Keratinocyte (primary cell): ENCODE data around the gene CNTNAP2.

Experiments
- CTCF ChIP-seq, 3 experiments: IDR thresholded peaks in 1 of 3; conservative IDR thresholded peaks in 1 of 3; optimal IDR thresholded peaks in 1 of 3; 2 replicates in 2 of 3; 3 replicates in 1 of 3; pipeline versions ENCODE3 to v1.5.1; 2011; ENCODE audit warnings: low read length in 3 of 3, mild to moderate bottlenecking in 3 of 3, moderate library complexity in 2 of 3, control low read depth in 1 of 3, inconsistent platforms in 1 of 3; ENCODE audit not compliant: insufficient read depth in 2 of 3; ENCODE audit errors: extremely low read depth in 1 of 3
- EZH2 ChIP-seq: IDR thresholded peaks from one replicate; pipeline ENCODE4 v1.6.1; 2012; ENCODE audit warnings: inconsistent platforms, mild to moderate bottlenecking, low read length, moderate library complexity

- TF ChIP-seq CTCF (optimal IDR thresholded peaks at IDR 0.05 in 1 of 3, IDR thresholded peaks at IDR 0.05 in 1 of 3, conservative IDR thresholded peaks at IDR 0.05 in 1 of 3; ENCODE audit: extremely low read depth in 1 of 3, insufficient read depth in 2 of 3, low read length in 3 of 3) (no peak), EZH2 (no peak)
These were observed 204.7 kb downstream of the CNTNAP2 start for GRCh38 chr7:146321301-146321700.
